Activated gamma-delta T cell treated with anti-CD3 and anti-CD28 coated beads, Interleukin-2, amount 50 U/mL, for 16 hours (primary cell): Measurements from ENCODE around the gene HMSD.

Experiments used
- DNase-seq: peaks from one replicate; pipeline ENCODE4 v3.0.0-alpha.2; 2020; ENCODE audit warnings: low read depth

Gene HMSD

DNA sequence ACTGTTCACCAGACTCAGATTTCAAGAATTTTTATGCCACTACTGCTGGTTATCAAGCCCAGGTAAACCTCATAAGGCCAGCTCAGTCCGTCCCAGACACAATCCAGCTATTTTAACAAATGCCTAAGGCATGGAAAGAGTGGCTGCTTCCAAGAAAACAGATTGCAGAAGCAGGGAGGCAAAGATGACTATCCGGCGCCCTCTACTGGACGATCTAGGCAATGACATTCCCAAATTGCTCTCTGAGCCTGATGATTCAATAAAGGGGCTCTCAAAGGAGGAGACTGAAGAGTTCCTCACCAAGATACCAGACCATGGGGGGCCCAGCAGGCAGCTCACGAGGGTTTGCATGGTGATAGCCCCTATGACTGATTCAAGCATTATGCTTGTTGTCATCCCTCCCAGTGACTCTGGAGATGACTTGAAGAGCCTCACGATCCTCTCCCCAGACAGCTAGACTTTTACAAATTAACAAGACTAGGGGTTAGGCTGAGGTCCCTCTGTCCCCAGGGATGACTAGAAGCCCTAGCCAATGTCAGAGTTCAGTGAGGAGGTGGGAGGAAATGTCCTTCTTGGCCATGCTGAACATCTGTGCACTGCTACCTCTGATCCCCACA, 45.8 kb downstream of the HMSD start:
- no peak for DNase-seq

DNA sequence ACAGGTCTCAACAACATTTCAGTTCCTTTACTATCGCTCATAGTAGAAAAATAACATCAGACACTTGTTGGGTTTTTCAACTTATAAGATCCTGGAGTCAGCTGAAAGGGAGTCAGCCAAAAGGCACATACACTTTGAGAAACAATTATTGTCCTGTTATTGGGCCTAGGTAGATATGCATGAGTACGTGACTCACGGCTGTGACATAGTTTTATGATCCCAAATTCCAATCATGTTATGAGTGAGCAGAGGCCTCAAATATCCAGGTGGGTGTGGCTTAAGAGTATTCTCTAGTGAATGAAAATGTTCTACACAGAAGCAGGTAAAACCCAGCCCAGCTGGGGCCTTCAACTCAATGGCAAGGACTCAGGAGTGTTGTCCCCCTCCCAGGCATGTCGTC, 47.9 kb downstream of the HMSD start:
- no peak for DNase-seq

DNA sequence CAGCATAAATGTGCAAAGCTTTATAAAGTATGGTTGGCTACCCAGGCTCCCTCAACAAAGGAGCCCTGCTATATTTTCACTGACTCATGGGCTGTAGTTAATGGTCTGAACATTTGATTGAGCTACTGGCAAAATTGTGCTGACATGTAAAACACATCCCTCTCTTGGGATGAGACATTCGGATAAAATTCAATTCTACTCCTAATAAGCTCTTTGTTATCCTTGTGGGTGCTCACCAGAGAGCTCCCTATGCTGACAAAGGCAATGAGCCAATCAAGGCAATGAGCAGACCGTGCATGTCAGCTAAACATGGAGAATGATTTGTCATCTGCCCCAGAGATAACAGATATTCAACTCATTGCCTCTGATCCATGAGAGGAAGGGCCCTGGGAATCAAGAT, 48.5 kb downstream of the HMSD start:
- DNase-seq, result no peak

DNA sequence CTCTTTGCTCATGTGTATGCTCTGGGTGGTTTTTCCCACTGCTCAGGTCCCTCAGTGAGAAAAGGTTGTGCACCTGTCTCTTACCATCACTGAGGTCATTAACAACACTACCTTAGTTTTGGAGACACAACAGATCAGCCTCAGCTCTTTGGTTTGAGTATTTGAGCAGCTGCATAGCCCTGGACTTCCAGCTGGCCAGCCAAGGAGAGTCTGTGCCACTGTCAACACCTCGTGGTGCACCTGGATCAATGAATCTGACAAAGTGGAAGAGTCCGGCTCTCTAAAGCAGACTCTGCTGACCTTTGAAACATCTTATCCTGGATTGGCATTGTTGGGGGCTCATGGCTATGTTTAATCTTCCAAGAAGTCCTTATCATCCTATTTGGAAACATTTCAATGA, 50.8 kb downstream of the HMSD start:
- no peak for DNase-seq

DNA sequence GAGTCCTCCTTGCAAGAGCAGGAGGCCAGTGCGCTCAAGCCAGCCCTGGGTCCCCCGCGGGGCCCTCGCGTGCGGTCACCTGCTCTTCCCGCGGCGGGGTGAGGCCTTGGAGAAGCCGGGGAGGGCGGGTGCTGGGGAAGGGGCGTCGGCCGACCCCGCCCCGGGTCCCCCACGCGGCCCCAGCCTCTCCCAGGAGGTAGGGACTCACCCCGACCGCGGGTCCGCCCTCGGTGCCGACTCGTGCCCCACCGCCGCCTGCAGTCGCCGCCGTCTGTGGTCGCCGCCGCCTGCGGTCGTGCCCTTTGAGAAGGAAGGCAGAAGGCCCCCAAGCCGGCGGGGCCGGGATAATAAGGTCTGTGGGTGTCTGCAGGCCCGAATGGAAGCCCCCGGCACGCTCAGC, 53.5 kb downstream of the HMSD start:
- DNase-seq, result no peak

DNA sequence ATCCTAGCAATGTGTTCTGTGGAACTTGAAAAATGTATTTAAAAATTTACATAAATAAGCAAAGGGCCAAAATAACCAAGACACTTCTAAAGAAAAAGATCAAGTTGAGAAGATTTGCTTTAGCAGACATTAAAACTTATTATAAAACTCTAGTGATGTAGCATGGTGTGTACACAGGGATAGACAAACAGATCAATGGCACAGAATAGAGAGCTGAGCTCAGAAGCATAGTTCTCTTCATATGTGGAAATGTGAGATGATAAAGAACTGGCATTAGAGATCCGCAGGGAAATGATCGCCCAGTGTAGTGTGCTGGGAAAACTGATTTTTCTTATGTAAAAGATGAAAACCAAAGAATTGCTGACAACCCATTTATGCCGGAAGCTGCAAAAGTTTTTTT, 60.2 kb downstream of the HMSD start:
- no peak for DNase-seq
